A549 (cell line): ENCODE results near the gene PLGRKT.

Source experiments
- CBX8 ChIP-seq: fragments of 200-600 bp; sonication (generic); IDR thresholded peaks from 2 replicates; pipeline ENCODE4 v1.6.1; 2016
- POLR2A ChIP-seq: IDR thresholded peaks from 2 replicates; pipeline ENCODE4 v1.6.1; 2012; ENCODE audit warnings: mild to moderate bottlenecking, low read length
- RFX5 ChIP-seq: fragments of 450-650 bp; IDR thresholded peaks from 2 replicates; pipeline ENCODE4 v1.7.1; 2014; ENCODE audit warnings: antibody characterized with exemption, mild to moderate bottlenecking, moderate library complexity
- SMC3 ChIP-seq: fragments of >200 bp; sonication (Bioruptor Twin); formaldehyde crosslinking; IDR thresholded peaks from 3 replicates; pipeline ENCODE4 v1.6.1; 2018; ENCODE audit warnings: inconsistent platforms
- TF ChIP-seq, protein P1 (sequence below): fragments of >200 bp; sonication (Bioruptor Twin); formaldehyde crosslinking; IDR thresholded peaks from 3 replicates; pipeline ENCODE4 v1.5.1; 2016
- TF ChIP-seq, protein P2 (sequence below): fragments of 250-450 bp; sonication (Bioruptor Pico); IDR thresholded peaks from 2 replicates; pipeline ENCODE4 v1.5.0; 2021; ENCODE audit warnings: mild to moderate bottlenecking, moderate library complexity, borderline replicate concordance
- TF ChIP-seq, protein P3 (sequence below): fragments of >200 bp; sonication (Bioruptor Twin); formaldehyde crosslinking; IDR thresholded peaks from 3 replicates; pipeline ENCODE4 v1.6.1; 2016
- TF ChIP-seq, protein P4 (sequence below): IDR thresholded peaks from 2 replicates; pipeline ENCODE4 v1.6.1; 2012
- TF ChIP-seq, protein P5 (sequence below): IDR thresholded peaks from 2 replicates; pipeline ENCODE4 v1.6.1; 2012; ENCODE audit warnings: low read depth, borderline replicate concordance
- TF ChIP-seq, protein P6 (sequence below): IDR thresholded peaks from 2 replicates; pipeline ENCODE4 v1.6.1; 2012

DNA sequence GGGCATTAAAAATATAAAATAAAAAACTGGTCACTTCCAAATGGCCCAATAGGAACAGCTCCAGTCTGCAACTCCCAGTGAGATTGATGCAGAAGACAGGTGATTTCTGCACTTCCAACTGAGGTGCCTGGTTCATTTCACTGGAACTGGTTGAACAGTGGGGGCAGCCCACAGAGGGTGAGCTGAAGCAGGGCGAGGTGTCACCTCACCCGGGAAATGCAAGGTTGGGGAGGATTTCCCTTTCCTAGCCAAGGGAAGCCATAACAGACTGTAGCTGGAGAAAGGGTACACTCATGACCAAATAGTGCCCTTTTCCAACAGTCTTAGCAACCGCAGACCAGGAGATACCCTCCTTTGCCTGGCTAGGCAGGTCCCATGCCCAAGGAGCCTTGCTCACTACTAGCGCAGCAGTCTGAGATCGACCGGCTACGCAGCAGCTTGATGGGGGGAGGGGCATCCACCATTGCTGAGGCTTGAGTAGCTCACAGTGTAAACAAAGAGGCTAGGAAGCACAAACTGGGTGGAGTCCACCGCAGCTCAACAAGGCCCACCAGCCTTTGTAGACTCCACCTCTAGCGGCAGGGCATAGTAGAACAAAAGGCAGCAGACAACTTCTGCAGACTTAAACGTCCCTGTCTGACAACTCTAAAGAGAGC, 110.7 kb downstream of the PLGRKT start:
- TF ChIP-seq, protein P1, sequence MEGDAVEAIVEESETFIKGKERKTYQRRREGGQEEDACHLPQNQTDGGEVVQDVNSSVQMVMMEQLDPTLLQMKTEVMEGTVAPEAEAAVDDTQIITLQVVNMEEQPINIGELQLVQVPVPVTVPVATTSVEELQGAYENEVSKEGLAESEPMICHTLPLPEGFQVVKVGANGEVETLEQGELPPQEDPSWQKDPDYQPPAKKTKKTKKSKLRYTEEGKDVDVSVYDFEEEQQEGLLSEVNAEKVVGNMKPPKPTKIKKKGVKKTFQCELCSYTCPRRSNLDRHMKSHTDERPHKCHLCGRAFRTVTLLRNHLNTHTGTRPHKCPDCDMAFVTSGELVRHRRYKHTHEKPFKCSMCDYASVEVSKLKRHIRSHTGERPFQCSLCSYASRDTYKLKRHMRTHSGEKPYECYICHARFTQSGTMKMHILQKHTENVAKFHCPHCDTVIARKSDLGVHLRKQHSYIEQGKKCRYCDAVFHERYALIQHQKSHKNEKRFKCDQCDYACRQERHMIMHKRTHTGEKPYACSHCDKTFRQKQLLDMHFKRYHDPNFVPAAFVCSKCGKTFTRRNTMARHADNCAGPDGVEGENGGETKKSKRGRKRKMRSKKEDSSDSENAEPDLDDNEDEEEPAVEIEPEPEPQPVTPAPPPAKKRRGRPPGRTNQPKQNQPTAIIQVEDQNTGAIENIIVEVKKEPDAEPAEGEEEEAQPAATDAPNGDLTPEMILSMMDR, result no peak
- TF ChIP-seq, protein P2, sequence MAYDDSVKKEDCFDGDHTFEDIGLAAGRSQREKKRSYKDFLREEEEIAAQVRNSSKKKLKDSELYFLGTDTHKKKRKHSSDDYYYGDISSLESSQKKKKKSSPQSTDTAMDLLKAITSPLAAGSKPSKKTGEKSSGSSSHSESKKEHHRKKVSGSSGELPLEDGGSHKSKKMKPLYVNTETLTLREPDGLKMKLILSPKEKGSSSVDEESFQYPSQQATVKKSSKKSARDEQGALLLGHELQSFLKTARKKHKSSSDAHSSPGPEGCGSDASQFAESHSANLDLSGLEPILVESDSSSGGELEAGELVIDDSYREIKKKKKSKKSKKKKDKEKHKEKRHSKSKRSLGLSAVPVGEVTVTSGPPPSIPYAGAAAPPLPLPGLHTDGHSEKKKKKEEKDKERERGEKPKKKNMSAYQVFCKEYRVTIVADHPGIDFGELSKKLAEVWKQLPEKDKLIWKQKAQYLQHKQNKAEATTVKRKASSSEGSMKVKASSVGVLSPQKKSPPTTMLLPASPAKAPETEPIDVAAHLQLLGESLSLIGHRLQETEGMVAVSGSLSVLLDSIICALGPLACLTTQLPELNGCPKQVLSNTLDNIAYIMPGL (CRISPR knock-in tag), result no peak
- TF ChIP-seq, protein P3, sequence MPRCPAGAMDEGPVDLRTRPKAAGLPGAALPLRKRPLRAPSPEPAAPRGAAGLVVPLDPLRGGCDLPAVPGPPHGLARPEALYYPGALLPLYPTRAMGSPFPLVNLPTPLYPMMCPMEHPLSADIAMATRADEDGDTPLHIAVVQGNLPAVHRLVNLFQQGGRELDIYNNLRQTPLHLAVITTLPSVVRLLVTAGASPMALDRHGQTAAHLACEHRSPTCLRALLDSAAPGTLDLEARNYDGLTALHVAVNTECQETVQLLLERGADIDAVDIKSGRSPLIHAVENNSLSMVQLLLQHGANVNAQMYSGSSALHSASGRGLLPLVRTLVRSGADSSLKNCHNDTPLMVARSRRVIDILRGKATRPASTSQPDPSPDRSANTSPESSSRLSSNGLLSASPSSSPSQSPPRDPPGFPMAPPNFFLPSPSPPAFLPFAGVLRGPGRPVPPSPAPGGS, result no peak
- TF ChIP-seq RFX5 (no peak), POLR2A (no peak), CBX8 (no peak), SMC3 (no peak)
- TF ChIP-seq, protein P4, sequence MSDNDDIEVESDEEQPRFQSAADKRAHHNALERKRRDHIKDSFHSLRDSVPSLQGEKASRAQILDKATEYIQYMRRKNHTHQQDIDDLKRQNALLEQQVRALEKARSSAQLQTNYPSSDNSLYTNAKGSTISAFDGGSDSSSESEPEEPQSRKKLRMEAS, result no peak
- TF ChIP-seq, protein P5, sequence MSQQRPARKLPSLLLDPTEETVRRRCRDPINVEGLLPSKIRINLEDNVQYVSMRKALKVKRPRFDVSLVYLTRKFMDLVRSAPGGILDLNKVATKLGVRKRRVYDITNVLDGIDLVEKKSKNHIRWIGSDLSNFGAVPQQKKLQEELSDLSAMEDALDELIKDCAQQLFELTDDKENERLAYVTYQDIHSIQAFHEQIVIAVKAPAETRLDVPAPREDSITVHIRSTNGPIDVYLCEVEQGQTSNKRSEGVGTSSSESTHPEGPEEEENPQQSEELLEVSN, result no peak
- TF ChIP-seq, protein P6, sequence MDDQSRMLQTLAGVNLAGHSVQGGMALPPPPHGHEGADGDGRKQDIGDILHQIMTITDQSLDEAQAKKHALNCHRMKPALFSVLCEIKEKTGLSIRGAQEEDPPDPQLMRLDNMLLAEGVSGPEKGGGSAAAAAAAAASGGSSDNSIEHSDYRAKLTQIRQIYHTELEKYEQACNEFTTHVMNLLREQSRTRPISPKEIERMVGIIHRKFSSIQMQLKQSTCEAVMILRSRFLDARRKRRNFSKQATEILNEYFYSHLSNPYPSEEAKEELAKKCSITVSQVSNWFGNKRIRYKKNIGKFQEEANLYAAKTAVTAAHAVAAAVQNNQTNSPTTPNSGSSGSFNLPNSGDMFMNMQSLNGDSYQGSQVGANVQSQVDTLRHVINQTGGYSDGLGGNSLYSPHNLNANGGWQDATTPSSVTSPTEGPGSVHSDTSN, result no peak
